HG02981 (cell line): ENCODE results near the gene COL5A3.

ENCODE experiments used
- ATAC-seq: cut with Tn5 transposase; IDR thresholded peaks from one replicate; pipeline ENCODE4 v1.9.1; 2021; ENCODE audit warnings: mild to moderate bottlenecking, moderate library complexity; ENCODE audit not compliant: unreplicated experiment

The COL5A3 gene

GRCh38 chr19:10011974-10012373 lies 1.7 kb upstream of the COL5A3 start:
- no peak for ATAC-seq

DNA sequence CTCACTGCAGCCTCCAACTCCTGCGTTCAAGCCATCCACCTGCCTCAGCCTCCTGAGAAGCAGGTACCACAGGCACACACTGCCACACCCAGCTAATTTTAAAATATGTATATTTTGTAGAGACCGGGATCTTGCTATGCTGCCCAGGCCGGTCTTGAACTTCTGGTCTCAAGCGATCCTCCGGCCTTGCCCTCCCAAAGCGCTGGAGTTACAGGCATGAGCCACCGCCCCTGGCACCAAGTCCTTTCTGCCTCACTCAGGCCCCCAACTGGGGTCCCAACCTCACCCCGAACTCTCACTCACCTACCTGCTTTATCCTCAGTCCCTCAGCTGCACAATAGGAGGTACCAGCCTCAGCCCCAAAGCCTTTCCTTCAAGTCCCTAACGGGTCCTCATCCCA lies 635 bp upstream of the COL5A3 start:
- no peak for ATAC-seq

GRCh38 chr19:10009714-10010224 lies 535 bp downstream of the COL5A3 start:
- no peak for ATAC-seq

DNA sequence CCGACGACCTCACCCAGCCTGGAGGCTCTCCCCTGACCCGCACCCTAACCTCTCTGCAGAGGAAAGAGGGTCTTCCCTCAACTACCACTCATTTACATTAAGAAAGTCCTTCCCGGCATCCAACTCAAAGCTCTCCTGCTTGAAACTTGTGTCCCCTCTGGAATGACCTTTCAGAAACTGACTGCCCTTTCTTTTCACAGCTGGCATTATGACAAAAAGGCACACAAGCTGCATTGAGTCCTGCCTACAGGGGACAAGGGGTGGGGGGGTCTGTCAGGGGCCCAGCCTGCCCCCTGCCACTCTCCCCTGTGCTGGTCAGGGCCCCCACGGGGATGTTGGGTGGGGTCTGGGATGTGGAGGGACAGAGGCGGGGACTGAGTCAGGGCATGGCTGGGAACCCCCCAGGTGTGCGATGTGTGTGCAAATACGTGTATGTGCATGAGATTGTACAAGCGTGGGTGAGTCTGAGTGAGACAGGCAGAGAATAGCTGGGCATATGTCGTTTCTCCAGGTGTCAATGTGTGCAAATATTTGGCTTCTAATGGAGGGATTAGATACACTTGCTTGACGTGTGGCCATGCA lies 2.0 kb downstream of the COL5A3 start:
- ATAC-seq: no peak

GRCh38 chr19:10007371-10008183 lies 2.7 kb downstream of the COL5A3 start:
- no peak for ATAC-seq

DNA sequence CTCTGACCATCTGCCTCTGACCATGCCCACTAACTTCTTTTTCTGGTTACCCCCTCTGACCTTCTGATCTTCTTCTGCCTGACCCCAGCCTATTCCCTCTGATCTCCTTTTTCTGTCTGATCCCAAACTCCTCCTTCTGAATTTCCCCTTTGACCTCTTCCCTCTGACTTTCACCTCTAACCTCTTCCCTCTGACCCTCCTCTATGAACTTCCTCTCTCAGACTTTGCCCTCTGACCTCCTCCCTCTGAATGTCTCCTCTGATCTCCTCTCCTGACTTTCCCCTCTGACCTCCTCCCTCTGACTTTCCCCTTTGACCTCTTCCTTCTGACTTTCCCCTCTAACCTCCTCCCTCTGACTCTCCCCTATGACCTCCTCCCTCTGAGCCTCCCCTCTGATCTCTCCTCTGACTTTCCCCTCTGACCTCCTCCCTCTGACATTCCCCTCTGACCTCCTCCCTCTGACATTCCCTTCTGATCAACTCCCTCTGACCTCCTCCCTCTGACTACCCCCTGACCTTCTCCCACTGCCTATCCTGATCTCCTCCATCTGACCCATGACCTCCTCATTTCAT lies 3.5 kb downstream of the COL5A3 start:
- no peak for ATAC-seq

DNA sequence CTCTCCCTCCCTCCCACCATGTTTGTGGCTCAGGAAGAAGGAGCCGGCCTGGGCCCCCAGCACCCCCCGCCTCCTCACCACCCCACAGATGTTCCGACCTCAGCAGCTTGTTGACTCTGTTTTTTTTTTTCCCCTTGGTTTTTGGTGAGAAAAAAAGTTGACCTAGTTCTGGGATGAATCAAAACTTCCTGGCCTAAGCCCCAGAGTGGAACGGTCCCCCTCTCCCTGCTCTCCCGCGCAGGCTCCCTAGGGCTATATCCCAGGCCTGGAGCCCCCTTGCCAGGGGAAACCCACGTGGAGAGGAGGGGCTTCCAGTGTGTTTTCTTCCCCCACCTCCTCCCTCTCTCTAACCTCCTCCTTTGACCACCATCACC lies 4.0 kb downstream of the COL5A3 start:
- no peak for ATAC-seq

GRCh38 chr19:10005632-10006334 lies 4.5 kb downstream of the COL5A3 start:
- ATAC-seq: no peak

GRCh38 chr19:10004617-10005016 lies 5.7 kb downstream of the COL5A3 start:
- no peak for ATAC-seq

- no peak for ATAC-seq
Measured at GRCh38 chr19:10003271-10003670, 7.0 kb downstream of the COL5A3 start.

DNA sequence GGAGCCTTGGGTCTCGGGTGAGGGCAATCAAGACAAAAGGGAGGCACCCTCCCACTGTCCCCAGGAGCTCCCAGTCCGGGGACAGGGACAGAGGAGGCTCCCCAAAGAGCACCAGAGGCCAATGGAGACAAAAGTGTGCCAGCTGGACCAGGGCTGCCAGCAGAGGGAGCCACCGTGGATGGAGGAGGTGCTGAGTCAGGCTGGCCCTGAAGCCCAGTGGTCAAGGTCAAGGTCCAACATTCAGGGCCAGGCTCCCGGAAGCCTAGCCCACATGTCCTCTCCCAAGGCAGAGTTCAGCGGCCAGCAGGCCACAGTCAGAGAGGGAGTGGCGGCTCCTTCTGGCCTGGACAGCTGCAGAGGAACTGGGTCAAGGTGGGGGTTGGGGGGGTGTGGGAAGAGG lies 8.4 kb downstream of the COL5A3 start:
- no peak for ATAC-seq

DNA sequence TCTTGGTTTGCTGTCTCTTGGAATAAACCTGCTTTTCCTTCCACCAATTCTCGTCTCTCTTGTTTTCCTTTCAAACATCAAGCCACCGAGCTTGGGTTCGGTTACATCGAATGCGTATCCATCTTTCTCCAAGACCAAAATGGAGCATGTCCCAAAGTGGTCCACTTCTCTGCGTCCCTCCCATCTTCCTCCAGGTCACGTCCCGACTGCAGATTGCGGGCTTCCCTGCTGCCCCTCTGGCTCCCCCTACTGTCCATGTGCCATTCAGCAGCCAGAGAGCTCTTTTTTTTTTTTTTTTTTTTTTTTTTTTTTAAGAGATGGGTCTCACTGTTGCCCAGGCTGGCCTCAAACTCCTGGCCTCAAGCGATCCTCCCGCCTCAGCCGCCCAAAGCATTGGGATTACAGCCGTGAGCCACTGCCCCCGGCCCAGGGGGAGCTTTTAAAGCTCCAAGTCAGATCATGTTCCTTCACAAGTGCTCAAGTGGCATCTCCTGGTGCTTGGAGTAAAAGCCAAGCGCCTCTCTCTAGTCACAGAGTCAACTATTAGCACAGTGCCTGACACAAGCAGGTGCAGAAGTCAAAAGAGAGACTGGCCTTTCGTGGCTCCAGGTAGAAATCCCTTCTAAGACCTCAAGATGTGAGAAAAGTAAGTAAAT lies 10.0 kb downstream of the COL5A3 start:
- no peak for ATAC-seq

DNA sequence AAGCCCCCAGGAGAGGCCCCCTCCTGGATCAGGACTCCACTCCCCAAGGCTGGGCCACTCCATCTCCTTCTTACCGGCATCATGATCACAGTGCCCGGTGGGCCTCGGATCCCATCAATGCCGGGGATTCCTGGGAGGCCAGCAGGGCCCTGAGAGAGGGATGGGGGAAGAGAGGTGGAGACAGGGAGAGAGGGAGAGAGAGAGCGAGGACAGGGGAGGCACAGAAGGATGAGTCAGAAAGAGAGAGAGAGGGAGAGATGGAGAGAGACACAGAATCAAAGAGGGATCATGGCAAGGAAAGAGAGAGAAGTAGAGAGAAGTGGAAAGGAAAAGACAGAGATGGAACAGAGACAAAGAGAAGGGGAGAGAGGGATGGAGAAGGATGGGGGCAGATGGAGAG lies 13.8 kb downstream of the COL5A3 start:
- no peak for ATAC-seq

DNA sequence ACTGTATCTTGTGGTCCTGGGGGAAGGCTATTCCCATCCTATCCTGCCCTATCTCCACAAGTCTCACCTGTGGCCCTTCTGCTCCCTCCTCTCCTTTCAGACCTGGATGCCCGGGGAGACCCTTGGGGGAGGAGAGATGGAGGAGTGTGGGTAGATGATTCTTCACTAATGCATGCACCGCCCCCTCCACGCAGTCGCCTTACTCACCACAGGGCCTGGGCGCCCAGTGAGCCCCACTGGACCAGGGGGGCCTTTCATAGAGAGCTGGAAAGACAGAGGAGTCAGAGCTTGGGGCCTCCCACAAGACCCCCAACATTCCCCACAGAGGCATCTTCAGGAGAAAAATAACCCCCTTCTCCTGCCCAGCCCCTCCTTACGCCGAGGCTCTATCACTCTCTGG lies 14.3 kb downstream of the COL5A3 start:
- no peak for ATAC-seq

DNA sequence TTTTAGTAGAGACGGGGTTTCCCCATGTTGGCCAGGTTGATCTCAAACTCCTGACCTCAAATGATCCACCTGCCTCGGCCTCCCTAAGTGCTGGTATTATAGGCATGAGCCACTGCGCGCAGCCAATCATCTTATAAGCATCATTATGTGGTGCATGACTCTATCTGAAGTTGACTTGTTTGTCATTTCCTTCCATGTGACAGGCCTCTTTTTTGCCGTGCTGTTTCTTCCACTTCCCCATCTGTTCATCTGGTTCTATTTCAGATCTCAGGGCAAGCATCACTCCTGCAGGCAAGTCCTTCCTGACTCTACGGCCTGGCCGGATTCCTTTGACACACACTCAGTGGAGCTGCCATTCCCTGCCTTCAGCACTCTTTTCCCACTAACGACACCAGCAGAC lies 15.2 kb downstream of the COL5A3 start:
- ATAC-seq: no peak

DNA sequence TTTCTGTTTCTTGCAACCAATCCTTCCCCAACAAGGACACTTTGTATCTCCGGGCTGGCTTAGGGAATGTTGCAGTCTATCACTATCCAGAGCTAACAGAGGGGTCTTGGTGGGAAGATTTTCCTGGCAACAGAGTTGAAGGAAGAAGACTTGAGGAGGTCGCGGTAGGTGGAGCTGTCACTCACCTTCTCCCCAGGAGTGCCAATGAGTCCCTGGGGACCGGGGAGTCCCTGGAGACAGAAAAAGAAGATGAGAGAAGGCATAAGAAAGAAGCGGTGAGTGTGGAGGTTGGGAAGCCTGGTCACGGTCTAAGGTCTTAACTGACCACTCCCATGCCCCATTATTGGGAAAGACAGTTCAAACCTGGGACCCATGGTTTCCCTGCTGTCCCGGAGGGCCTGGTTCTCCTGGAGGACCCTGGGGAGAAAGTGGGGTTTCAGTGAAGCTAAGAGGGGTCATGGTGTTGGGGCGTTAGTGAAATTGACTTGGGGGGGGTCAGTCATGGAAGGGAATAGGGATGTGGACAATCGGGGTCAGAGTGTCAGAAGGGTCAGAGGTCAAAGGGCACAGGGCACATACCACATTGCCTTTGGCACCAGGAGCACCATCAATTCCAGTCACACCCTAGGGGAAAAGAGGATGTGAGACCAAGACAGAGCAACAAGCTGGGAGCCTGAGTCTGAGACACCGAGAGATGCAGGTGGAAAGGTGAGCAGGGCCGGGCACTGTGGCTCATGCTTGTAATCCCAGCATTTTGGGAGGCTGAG lies 18.7 kb downstream of the COL5A3 start:
- ATAC-seq: no peak

GRCh38 chr19:9989504-9989903 lies 20.8 kb downstream of the COL5A3 start:
- no peak for ATAC-seq

DNA sequence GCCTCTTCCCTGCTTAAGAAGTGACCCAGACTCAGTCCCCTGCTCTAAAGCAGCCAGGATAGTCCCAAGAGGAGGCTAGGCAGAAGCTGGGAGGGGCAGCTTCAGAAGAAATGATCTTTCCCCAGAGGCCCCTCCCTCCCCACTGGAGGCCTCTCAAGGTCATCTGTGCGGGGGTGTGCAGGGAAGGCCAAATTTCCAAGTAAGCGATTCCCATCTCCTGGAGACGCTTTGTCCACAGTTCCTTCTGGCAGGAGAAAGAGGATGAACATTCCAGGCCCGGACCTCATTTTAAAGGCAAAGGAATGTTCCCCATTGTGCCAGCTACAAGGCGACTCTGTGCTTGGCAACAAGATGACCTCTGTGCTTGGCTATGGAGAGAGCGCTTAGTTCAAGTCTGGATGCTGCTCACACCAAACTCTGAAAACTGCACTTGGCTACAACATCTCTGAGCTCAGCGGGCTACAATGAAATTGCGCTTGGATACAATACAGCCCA lies 23.5 kb downstream of the COL5A3 start:
- no peak for ATAC-seq

GRCh38 chr19:9981406-9982260 lies 28.7 kb downstream of the COL5A3 start:
- no peak for ATAC-seq
